ENCODE data around the gene FBXL17.

The FBXL17 gene

DNA sequence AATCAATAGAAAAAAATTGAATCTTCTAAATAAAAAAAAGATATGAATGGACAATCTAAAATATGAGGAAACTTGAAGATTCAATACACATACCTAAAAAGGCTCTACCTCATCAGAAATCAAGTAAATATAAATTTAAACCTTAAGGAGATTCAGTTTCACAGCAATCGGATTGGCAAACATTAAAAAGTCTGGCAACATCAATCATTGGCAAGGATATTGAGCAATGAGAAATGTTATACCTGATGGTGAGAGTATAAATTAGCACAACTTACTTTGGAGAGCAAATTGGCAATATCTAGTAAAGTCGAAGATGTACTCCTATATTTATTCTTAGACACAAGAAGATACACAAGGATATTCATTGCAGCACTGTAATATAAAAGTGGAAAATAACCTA is 436.8 kb downstream of the FBXL17 start:
- no peak for DNase-seq

DNA sequence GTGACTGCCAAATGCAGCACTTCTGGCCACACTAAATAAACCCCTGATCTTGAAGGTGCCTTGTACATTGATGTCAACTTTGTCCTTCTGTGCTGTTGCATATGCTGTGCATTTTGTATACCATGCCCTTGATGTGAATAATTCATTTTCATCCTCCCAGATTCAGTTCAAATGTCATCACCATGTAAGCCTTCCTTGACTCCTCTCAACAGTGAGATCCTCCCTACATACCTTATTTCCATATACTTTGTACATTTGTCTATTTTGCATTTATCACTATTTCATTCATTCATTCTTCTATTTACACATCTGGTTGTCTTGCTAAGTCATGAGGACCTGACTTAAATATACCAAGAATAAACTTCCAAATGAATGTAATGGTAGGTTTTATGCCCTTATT is 438.0 kb downstream of the FBXL17 start:
- DNase-seq = no peak

DNA sequence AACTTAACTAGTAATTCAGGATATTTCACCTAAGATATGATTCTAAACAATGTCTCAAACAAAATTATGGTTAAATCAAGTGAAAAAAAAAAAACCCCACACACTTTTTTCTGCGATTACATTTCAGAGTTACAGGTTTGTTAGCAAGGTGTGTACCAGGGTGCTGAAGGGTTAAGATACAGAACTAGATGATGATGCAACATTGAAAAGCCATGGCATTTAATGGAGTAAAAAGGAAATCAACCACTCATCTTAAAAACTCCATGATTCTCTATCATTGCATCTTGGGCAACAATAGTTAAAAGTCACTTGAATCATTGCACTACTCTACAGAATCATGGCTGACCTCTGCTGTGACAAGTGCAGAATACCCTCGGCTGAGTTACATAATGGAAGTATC is 440.9 kb downstream of the FBXL17 start:
- no peak for DNase-seq

DNA sequence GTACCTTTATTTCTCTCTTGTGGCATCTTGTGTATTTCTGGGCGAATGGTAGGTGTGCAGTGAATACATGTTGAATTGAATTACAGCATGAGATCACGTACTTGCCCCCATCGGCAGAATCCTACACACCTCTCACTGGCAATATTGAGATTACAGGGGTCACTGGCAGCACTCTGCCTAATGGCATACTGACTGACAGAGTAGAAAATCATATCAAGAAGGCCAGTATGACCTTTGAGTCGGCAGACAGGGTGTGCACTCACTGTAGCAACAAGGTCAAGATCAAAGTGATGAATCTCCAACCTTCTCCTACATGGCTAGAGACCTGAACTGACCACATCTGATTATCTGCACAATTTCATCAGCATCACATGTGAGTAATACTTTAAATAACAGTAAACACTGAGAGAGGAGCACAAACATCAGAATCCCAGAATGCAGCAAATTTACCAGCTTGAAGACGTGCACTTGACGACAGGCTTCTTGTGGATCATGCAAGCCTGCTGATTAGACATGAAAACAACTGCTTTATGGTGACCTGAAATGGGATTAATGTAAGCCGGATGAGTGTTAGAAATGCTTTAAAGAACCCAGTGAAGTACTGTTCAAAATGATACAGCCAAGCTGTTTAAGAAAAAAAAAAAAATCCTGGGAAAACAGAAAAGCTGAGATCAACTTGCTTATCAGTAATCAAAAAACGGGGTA is 444.1 kb downstream of the FBXL17 start:
- DNase-seq = no peak

DNA sequence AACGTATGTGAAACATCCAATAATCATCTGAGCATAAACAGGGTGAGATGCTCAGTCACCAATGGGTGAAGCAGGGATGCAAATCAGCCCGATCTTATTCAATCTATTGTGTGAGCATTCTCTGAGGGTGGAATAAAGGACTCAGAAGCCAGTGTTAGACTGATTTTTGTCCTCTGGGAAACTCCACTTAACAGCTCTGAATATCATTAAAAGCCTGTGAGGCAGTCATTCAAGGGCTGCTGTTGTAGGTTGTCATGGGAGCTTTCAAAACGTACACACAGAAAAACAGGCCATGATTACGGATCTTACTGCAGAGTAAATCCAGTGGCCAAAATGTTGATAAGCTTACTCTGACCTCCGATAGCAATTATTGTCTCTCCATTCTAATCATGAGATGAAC is 444.7 kb downstream of the FBXL17 start:
- no peak for DNase-seq

DNA sequence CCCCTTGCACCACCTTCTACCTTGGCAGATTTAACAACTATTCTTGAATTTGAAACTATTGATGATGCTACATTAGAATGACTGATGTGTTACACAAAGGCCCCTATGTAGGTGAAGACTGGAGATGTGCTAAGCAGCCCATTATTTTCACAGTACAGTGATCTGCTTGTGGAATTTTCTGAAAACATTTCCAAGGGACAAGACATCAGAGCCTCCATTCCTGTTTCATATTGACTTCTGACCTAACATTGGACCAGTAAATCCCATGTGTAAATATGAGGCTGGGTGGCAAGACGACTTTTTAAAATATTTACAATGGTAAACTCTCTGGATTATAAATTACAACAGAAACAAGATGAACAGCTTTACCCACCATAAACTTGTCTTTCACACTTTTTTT is 445.4 kb downstream of the FBXL17 start:
- DNase-seq = no peak

DNA sequence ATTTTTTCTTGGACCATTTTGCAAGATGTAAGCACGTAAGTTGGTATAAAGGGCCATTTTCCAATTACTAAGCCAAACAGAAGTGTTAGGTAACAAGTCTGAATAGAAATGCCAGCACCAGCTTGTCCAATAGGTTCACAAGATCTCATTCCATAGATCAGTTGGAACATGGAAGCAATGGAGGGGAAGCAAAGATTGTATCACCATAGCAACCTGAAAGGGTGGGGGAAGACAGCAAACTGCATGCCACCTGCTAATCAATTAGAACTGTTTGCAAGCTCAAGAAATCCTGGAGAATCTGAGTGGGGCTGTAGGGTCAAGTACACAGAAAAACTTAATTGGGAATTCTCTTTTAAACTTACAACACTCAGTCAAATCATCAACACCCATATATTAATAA is 446.3 kb downstream of the FBXL17 start:
- DNase-seq = no peak

DNA sequence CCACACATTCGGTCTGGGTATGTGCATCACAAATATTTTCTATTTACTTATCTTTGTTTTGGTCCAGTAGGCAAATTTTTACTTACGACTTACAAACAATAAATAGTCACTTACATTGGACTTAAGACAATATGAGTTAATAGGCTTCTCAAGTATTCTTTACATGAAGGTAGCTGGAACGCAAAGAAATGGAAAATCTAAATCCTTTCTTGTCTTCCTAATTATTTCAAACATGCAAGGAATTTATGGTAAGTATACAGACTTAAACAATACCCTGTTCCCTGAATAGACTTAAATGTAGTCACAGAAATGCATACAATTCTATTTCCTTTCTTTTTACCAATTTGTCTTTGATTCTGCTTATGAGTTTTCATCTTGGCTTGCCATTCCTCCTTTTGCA is 448.6 kb downstream of the FBXL17 start:
- DNase-seq = no peak

DNA sequence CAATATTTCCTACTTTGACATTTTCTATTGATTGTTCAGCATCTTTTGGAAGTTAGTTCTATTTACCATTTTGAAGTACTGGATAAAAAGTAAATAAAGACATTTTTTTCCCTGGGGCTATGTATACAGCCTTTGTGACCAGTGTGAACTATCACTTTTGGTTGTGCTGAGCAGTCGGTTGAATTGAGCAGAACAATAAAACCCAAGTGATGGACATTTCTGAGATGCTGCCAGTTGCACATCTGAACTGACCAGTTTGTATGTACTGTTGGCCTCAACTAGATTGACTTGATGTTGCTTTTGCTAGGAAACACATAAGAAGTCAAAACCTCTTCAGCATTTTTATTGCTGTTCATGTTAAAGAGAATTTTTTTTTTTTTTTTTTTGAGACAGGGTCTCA is 451.0 kb downstream of the FBXL17 start:
- no peak for DNase-seq

DNA sequence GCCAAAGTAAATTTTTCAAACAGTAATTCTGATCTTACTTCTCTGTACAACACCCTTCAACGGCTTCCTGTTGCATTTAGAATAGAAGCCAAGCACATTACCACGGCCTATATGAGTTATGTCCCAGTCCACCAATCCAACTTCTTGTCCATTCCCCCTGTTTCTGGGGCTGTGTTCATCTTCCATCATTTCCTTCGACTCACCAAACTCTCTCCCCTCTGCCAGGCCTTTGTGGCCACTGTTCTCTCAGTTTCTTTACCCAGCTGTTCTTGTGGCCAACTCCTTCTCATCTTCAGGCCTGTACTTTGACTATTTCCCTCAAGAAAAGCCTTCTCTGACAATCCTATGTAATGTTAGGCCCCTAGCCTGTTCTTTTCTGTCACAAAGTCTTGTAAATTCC is 451.8 kb downstream of the FBXL17 start:
- peak; percentile 8 for DNase-seq

DNA sequence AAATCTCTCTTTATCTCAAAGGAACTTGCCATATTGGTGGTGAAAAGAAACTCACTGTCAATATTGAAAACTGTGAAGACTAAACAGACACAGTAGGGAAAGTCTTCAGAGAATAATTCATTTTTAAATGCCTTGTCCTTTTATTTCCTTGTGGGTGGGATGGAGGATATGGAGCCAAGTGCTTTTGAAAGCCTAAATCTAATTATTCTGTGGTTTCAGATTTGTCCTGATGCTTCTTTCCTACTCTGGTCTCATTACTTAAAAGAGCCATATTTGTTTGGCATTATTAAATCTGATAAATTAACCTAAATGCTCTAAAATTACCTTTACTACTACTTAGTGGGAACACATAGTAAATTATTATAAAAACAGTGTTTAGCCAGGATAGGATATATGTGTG is 452.8 kb downstream of the FBXL17 start:
- no peak for DNase-seq

DNA sequence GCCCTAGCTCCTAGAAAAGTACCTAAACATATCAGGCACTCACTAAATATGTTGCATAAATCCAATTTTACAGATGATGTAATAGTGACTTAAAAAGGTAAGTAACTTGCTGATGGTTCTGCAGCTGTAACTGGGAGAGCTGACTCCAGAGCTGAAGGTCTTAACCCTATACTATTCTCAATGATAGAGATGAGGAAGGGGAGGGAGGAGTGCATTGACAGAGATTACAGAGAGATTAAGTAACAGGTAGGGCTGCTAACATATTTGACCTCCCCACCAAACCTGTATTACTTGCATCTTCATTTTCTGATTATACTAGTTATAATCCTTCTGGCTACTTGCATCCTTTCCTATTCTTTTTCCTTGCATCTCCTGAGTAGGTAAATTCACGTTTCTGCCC is 455.8 kb downstream of the FBXL17 start:
- no peak for DNase-seq

DNA sequence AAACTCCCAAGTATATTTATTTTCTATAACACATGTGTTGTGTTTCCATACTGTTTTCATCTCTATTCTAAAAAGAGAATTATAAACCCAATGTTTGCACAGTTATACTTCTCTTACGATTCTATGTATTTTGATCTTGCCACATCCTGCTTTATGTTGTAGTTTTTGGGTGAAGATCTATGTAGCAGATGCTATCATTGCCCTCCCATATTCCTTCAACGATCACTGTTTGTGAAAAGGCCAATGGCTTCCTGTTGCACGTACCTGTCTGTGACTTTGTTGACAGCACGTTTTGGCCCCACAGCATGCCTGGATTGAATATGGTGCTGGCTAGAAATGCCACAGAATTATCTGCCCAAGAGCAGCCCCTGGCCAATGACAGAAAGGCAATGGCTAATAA is 456.7 kb downstream of the FBXL17 start:
- no peak for DNase-seq

DNA sequence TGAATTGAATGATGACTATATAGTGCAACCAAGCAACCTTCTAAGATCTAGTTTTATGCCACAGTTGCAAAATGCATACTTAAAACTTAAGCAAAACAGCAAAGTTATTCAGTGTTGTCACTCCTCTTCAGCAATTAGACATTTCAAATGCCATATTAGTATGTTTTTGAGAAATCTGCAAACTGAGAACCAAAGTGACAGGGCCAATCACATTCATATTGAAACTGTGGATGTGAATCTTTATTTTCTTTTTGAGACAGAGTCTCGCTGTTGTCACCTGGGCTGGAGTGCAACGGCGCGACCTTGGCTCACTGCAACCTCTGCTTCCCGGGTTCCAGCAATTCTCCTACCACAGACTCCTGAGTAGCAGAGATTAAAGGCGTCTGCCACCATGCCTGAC is 461.9 kb downstream of the FBXL17 start:
- DNase-seq = no peak

DNA sequence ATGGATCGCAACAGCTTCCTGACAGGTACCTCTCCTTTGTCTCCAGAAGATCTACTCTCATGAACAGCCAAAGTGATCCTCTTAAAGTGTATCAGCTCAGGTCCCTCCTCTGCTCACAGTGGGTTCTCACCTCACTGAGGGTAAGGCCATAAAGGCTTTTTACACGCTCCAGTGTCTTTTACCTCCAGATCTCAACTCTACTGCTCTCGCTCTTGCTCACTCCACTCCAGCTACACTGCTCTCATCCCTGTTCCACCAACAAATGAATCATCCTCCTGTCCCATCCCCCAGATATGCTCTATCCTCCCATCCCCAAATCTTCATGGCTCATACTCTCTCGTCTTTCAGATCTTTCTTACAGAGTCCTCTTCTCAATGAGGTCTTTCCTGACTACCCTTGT is 462.5 kb downstream of the FBXL17 start:
- DNase-seq = peak; percentile 5

DNA sequence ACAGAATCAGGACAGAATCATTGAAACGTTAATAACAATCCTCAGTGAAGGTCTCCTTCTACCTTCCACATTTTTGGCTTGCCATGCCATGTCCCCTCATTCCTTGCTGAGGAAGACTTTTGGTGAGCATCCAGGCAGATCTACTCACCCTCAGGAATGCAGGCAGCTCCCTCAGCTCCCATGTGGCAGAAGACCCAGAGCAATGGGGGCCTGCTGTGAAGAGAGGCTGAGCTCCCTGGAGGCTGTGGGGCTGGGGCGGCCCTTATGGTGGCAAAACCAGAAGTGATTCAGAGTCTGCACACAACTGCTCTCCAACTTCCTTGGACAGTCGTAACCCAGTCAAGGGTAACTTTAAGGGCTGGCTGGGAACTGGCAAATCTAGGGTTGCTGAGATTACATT is 463.9 kb downstream of the FBXL17 start:
- peak; percentile 55 for DNase-seq

DNA sequence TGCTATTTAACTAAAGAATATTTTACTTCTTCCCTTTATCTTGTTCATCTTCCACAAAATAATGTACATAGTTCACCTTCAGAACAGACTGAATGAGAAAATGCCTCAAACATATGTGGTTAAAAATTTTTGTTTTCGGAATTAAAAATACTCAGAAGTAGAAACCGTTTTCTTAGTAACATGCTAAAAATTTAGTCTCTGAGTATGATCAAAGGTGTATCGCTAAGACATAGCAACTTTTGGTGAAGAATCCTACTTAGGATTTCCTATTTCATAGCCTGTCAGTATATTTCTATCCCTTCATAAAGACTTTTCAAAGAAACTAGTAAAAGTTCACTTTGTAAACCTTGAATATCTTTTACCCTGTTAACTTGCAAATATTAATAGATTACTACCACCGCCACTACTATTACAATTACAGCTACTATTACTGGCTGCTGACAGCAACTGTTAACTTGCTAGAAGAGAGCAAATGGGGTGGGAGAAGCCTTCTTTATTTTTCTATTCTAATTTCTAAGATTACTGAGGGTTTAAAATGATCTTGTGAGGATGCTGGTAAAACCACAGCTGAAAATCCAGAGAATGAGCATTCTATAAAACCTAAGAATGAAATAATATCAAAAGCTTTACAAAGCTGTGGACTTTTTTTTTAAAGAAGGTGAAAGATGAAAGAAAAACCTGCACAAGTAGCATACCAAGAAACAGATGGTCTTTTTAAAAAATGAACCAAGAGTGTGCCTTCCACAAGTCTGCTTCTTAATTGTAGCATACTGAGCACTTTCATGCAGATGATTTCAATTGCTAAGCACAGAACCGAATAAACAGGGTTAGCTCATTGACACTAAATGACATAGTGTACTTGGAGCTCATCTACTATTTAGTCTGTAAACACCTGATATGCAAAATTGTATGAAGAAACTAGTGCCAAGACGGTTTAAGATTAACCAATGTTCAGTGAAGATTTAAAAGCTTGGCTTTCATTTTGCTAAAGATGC is 464.9 kb downstream of the FBXL17 start:
- DNase-seq = no peak

DNA sequence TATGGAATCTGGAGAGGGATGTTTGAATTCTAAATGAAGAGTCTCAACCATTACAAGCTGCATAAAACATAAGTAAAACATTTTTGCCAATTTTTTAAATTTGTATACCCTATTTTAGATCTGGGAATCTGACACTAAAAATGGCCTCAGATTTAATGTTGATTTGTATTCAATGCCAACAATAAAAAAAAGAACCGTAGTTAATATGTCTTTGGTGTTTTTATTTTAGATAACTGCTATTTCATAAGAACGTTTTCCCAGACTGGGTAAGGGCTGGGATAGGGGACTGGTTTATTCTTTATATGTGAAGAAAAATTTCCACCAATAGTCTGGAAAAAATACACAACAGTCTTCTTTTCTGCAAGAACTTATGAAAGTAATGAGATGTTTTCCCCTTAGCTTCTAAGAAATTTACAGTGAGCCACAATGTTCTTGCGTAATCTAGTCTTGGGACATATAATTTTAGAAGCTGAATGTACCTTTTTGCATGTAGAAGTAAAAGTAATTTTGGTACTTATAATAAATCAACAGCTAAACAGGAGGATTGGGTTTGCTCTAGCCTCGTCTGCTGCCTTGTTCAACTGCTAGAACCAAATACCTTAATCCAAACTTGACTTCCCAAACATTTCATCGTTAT is 466.6 kb downstream of the FBXL17 start:
- no peak for DNase-seq

DNA sequence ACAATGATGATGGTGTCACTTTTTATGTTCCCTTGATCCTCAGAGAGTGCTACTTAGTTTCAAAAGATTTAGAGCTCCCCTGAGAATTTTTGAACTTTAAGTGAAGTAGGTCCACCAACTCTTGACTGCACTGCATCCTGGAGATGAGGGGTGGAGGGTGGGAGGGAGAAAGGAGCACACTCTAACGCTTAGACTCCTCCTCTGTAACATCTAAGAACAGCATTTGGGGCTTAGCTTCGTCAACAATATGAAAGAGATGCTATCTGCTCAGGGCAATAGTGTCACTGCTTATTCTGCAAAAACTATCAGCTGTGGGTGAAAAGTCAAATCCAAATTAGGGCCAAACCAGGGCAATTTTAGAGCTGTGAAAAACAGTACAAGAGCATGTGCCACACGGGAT is 468.4 kb downstream of the FBXL17 start:
- DNase-seq = no peak

DNA sequence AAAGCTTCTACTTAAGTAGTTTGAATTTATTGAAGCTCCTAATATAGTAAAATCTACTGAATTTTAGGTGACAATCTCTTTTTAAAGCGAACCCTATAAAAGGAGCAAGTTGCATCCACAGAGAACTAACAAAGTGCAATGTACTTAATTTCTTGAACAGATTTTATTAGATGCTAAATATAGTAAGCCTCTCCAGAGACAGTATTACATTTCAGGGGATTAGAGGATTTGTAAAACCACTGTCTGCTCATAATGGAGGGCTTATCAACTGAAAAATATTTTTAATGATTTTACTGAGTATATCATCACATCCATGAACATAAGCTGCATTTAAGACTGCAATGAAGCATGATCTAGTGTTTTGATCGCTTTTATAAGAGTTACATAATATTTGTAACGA is 481.2 kb downstream of the FBXL17 start:
- no peak for DNase-seq

DNA sequence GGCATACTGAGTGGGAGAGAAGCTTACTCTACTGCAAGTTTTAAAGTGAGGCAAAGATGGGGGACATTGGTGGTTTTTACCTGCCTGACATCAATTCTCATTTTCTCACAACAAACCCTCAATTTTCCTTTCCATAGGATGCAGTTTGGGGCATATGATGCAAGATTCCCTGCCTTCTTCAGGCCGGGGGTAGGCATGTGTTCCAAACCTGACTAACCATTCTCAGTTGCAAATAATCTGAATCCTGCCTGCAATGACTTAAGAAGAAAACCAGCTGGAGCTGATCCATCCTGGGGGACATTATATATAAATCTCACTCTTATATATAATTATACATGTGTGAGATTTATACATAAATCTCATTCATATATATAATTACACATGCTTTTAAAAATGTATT is 487.5 kb downstream of the FBXL17 start:
- peak; percentile 15 for DNase-seq

DNA sequence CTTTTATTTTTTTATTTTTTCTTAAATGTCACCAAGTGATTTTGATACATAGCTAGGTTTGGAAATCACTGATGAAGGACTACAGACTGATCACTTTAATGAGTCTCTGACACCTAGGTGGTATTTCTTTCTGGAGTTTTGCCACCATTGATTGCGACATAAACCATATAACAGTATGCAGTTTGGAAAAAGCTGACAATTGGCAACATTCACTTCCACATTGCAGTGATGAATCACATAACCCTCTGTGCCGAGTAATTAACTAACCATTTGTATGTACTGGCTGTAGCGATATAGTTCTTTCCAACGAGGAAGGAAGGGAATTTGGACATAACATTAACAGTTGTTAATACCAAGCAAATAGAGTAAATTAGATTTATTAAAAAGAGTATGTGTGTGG is 488.3 kb downstream of the FBXL17 start:
- peak; percentile 71 for DNase-seq

DNA sequence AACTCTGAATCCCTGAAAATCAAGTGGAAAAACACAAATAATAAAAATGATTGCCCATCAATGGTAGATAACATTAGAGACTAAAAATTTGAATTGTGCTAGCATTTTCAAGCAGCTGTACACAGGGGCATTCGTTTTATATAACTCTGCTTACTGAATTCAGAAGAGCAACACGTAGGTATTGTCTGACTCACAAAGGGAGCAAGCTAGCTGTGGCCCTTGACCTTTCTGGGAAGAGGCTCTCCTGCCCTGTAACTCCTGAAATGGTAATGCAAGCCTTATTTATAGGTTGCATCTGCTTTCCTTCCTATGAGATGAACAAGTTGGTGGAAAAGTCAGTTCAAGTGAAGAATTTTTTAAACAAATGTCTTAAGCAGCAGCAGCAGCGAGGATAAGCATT is 492.5 kb downstream of the FBXL17 start:
- no peak for DNase-seq

DNA sequence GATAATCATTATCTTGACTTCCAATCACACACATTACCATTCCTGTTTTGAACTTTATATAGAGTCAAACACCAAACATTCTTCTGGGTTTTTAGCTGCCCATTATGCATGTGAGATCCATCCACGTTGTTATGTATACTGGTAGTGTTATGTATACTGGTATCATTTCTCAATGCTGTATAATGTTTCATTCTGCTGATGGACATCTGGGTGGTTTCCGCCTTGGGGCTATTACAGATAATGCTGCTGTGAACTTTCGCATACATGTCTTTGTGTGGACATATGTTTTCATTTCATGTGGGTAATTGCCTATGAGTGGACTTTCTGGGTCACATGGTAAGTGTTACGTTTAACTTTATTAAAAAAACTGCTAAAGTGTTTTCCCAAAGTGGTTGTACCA is 493.4 kb downstream of the FBXL17 start:
- DNase-seq = no peak
